CD4-positive, alpha-beta T cell treated with Interferon gamma for 1 hour (primary cell): Measurements from ENCODE around the gene CCL22.
"Not testable (repeated sequence)": the region's sequence is repeated elsewhere in the genome, so short reads cannot be mapped to it uniquely, and the experiment has no call there.

Source experiments
- DNase-seq: peaks from one replicate; pipeline ENCODE4 v3.0.0-alpha.2; 2020

CCL22 gene

DNA sequence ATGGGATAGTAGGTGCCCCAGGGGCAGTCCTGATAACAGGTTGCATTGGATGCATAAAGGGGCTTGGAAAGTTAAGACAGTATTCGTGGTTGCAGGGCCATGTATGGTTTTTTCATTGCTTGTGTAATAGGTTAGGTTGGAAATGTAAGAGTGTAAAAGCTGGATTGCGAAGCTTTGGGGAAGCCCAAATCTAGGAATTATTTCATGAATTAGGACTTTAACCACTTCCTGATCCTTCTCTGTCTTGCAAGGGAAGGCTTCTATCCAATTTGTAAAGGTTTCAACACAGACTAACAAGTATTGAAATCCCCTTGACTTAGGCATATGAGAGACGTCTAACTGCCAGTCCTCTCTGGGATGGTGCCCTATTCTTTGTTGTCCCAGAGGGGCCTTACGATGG is 38.2 kb downstream of the CCL22 start:
- no peak for DNase-seq

DNA sequence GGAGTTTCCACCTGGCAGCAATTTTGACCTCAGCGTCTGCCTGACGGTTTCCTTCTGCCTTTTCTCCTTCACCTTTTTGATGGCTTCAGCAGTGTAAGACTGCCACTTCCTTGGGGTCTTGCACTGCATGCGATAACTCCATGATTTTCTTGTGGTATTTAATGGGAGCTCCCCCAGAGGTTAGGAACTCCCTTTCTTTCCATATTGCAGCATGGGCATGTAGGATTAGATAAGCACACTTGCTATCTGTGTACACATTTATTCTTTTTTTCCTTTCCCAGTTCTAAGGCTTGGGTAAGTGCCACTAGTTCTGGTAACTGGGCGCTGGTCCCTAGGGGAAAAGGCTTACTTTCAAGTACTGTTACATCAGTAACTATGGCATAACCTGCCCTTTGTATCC is 38.9 kb downstream of the CCL22 start:
- not testable (repeated sequence) for DNase-seq

DNA sequence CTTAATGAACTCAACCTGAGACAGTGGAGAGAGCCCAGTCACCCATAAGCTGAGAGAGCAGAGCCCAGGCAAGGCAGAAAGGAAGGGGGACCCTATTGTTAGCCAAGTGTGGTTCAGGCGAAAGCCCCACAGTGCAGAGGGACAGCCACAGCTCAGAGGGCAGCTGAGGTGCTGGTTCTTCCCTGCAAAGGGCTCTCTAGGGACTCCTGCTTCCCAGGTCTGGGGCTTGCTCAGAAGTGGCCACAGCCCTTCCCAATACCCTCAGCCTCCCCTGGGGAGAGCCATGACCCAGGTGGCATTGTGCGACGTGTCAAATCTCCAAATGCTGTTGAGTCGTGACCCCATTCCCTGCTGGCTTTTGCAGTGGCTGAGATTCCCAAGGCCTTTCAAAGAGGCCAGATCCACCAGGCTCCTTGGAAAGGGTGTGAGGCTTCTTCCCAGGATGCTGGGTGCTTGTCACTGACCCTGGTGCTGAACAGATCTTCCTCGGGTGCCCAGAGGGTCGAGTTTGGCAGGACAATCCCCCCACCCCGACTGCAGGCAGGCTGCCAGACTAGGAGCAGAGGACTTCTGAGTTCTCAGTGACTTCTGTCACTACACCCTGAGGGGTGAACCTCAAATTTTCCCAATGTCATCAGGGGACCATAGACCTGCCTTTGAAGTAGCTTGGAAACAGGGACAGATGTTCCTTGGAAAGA is 43.5 kb downstream of the CCL22 start:
- DNase-seq, result no peak

DNA sequence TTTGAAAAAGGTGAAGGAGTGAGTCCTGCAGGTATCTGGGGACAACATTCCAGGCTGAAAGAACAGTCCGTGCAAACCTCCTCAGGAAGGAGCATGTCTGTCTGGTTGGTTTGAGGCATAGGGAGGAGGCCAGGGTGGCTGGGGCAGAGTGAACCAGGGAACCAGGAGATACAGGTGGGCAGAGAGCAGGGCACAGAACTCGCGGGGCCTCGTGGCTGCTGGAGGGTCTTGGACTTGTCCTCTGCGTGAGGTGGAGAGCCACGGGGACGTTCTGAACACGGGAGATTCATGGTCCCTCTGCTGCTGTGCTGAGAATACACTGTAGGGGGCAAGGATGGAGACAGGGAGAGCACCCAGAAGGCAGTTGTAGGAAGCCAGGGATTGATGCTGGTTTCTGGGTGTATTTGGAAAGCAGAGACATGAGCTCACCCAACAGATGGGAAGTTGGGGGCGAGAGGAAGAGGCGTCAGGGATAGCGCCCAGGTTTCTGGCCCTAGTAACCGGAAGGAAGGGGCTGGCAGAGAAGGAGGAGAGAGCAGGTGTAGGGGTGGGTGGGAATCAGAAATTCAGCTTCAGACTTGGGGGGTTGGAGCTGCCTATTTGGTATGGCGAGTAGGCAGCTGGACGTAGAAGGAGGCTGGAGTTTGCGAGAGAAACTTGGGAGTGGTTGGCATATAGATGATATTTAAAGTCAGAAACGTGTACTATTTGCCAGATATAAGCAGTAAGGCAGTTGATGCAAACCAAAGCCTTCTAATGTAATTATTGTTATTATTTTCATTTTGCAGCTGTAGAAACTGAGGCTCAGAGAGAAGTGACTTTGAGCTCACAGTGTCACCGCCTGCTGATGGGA is 45.6 kb downstream of the CCL22 start, which contains the start of gene CCL17:
CCL17 (plus strand) TSS at position 803 of the 853 bp plus-strand sequence. CDS start 9,166 bp downstream, outside the sequence.
- no peak for DNase-seq

DNA sequence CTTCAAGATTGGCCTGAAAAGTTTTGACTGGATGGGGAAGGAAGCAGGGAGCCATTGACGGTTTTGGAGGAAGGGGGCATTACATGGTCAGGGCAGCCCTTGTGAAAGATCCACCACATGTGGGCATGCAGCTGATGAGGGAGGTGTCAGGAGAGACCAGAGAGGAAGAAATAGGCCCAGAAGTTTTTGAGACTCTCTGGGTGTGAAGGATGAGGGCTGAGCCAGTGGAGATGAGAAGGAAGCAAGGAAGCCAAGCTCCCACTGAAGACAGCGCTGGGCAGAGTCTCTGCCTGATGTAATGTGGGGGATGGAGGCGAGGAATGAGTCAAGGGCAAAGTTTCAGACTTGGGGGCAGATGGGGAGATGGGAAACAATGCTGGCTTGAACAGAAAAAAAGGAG is 46.5 kb downstream of the CCL22 start:
- no peak for DNase-seq

DNA sequence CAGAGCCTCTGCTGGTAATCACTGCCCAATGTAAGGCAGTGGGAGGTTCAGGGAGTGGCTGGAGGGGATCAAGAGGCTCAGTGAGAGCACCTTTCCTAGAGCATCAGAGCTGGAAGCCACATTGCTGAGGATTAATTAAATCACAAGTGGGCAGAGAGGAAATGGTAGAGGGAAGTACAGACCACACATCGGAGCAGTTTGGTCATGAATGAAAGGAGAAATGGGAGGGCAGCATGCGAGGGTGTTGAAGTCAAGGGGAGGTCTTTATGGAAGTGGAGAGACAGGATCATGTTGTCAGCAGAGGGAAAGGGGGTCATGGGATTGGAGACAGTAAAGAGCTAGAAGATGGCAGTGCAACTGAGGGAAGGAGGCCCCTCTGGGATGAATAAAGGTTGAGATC is 48.3 kb downstream of the CCL22 start:
- DNase-seq, result no peak

DNA sequence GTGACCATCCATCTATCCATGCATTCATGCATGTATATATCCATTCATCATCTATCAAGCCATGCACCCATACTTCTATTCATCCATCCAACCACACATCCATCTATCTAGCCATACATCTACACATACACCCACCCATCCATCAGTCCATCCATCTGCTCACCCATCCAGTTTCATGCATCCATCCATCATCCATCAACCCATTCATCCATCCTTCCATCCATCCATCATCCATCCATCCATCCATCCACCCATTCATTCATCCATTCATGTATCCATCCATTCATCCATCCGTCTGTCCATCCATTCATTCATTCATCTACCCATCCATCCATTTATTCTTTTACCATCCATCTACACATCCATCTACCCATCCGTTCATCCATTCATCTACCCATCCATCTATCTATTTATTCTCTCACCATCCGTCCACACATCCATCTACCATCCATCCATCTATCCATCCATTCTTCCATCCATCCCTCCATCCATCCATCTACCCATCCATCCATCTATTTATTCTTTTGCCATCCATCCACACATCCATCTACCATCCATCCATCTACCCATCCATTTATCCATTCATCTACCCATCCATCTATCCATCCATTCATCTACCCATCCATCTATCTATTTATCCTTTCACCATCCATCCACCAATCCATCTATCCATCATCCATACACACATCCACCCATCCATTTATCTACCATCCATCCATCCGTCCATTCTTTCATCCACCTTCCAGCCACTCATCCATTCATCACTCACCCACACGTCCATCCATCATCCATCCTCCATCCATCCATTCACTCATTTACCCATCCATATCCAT is 49.2 kb downstream of the CCL22 start:
- DNase-seq, result no peak

DNA sequence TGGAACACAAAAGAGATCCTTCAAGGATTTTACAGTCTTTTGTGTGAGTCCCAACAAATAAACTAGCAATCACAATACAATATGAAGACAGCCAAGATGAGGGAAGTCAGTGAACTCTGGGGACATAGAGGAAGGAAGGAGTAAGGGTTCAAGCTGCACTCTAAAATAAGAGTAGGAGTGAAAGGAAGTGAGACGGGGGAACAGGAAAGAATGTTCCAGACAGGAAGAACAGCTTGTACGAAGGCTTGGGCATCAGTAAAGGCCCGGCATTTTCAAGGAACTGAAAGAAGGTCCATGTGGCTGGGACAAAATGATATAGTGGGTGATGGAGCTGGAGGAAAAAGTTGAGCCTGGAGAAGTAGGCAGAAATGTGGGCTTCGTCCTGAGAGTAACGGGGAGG is 50.5 kb downstream of the CCL22 start:
- no peak for DNase-seq

DNA sequence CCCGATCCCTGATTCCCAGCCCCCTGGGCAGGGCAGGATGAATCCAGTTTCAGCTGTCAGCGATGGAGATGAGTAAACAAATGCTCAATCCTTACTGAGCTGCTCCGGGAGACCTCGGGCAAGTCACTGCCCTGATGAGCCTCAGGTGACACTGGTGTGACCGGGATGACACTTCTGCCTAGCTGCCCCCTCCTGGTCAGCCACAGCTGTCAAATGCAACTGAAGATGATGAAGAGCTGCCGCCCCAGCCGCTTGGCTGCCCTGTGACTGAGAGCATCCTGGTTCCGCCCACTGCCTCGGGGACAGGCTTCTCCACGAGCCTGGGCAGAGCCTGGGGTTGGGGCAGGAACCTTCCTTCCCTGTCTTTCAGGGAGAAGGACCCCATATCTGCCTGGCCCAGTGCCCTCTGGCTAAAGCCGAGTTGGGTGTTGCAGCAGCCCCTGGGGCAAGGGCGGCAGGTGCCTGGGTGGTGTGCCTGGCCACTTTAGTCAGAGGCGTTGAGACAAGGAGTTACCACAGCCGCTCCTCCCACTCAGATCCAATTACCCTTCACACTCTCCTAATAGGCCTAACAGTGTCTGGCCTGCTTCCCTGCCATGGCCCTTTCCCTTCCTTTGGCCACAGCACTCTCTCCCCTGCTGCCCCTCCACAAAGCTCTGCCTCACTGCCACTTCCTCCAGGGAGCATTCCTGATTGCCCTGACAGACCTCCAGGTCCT is 51.4 kb downstream of the CCL22 start:
- no peak for DNase-seq

DNA sequence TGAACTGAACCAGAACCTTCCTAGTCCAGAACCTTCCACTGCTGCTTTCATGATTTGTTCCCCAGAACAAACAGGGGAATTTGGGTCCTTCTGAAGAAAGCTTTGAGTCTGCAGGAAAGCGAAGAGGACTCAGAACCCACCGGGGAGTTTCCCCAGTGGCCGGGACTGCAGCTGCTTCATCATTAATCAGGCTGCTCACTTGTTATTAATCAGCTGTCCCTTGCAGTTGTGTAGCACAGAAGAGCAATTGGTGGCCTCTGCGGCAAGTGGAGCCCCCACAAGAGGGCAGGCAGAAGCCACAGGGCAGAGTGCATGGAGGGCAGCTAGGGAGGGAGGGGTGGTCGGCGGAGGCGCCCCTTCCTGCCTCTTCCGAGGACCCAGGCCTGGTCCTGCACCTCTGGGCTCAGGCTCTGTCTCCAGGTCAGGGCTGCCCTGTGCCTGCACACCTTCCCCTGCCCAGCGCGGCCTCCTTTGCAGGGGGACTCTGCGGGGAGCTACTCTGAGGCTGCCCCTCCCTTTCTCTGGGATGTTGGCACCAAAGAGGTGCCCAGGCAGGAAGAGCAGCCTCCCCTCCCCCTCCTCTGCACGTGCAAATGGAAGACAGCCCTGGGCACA is 52.9 kb downstream of the CCL22 start:
- no peak for DNase-seq

DNA sequence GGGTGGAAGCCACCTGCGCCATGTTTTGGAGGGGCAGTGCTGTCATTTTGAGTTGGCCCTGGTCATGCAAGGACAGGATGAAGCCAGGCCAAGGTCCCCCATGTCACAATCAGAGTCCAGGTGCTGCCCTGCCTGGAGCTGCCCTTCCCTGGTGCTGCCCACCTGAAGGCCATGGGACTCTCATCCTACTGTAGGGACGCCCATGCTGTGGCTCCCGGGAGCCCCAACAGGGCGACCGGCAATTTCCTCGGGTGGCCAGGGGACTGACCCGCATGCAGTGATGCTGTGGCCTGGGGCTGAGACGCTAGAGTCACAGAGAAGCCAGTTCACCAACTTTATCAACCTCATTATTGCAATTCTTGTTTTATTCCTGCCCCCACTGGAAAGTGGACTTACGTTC is 54.0 kb downstream of the CCL22 start:
- DNase-seq, result no peak

DNA sequence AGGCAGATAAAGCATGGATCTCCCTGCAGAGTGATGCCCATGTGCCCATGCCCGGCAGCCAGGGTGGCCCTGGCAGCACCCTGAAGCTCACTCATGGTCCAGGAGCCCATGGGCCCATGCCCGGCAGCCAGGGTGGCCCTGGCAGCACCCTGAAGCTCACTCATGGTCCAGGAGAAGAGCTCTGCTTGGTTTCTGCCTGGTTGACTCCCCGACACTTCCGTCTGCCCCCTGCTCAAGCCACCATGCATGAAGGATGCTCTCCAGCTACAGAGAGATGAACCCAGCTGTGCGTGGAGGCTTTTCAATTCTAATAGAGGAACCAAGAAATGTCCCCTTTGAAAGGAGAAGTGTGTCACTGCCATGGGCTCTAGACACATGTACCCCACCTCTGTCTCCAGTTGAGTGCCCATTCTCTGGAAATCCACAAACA is 54.7 kb downstream of the CCL22 start:
- DNase-seq, result peak; percentile 47

DNA sequence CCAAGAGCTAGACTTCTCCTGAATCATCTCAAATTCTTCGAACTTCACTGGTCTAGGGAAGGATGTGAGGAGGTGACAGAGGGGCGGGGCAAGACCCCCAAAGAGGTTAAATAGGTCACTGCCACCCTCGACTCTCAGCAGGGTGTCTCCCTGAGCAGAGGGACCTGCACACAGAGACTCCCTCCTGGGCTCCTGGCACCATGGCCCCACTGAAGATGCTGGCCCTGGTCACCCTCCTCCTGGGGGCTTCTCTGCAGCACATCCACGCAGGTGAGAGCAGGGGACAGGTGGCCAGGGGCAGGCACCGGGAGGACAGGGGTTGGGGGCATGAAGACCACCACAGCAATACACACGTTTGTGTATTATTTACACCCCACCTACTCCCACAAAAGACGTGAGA is 55.1 kb downstream of the CCL22 start:
- no peak for DNase-seq
